K562 (cell line): ENCODE data around the gene NMNAT1. TPM values are rescaled to one million over a fixed set of nuclear protein-coding genes. Genes with fewer than 3 reads are reported as not detected.

Source experiments
- BRCA1 ChIP-seq, 2 experiments: fragments of 450-650 bp in 1 of 2; sonication (generic) in 1 of 2; formaldehyde crosslinking in 1 of 2; IDR thresholded peaks; 2 replicates each; pipeline versions ENCODE4 v1.5.0 to v1.6.1; 2017 to 2020; ENCODE audit warnings: mild to moderate bottlenecking in 1 of 2, missing genetic modification reagents in 1 of 2
- CBFB ChIP-seq: sonication (generic); formaldehyde crosslinking; IDR thresholded peaks from 2 replicates; pipeline ENCODE4 v1.4.0; 2020; ENCODE audit warnings: mild to moderate bottlenecking, missing genetic modification reagents
- EZH2 ChIP-seq: IDR thresholded peaks from 2 replicates; pipeline ENCODE4 v1.6.1; 2012; ENCODE audit warnings: low read depth, mild to moderate bottlenecking, inconsistent platforms, low read length, borderline replicate concordance
- FOXM1 ChIP-seq, 2 experiments: fragments of 450-650 bp in 1 of 2; sonication (generic) in 1 of 2; formaldehyde crosslinking in 1 of 2; IDR thresholded peaks; 2 replicates each; pipeline versions ENCODE4 v1.6.1 to v1.9.0; 2017 to 2022; ENCODE audit warnings: low read depth in 2 of 2, mild to moderate bottlenecking in 2 of 2, missing genetic modification reagents in 1 of 2, moderate library complexity in 1 of 2
- LEF1 ChIP-seq: fragments of 450-650 bp; IDR thresholded peaks from 2 replicates; pipeline ENCODE4 v1.6.1; 2016; ENCODE audit warnings: mild to moderate bottlenecking
- NFIC ChIP-seq: fragments of 450-650 bp; IDR thresholded peaks from 2 replicates; pipeline ENCODE4 v1.6.1; 2017; ENCODE audit warnings: mild to moderate bottlenecking, inconsistent platforms
- NRF1 ChIP-seq, 2 experiments: fragments of 450-650 bp; IDR thresholded peaks in 1 of 2; conservative IDR thresholded peaks in 1 of 2; 2 replicates each; pipeline ENCODE4 v1.6.1; 2014; ENCODE audit warnings: mild to moderate bottlenecking in 2 of 2
- SUPT5H ChIP-seq: fragments of 450-650 bp; IDR thresholded peaks from 2 replicates; pipeline ENCODE4 v1.6.1; 2016
- ZNF589 ChIP-seq: fragments of 200-800 bp; sonication (Bioruptor generic); IDR thresholded peaks from 2 replicates; pipeline ENCODE4 v1.6.1; 2016; ENCODE audit warnings: low read depth, missing genetic modification characterization, missing compliant biosample characterization
- polyA plus RNA-seq, 8 experiments: library from polyadenylated mRNA; depleted of rRNA in 4 of 8; stranded (reverse) in 5 of 8; unstranded in 3 of 8; fragments of >200 nt; fragmentation: Nextera tagmentation in 2 of 8; fragmentation: Illumina TruSeq in 1 of 8; extraction: Ambion mirVana in 2 of 8; extraction: Trizol in 1 of 8; gene quantifications; 2 replicates each; pipeline versions ENCODE4 v1.2.1 to v1.2.3, GENCODE V29; 2011 to 2014; ENCODE audit warnings: inconsistent platforms in 1 of 8, missing spikeins in 1 of 8
- total RNA-seq, 7 experiments: library from RNA; depleted of rRNA in 6 of 7; stranded (reverse); fragments of >200 nt in 6 of 7; fragmentation: Illumina TruSeq in 2 of 7; extraction: Trizol in 2 of 7; gene quantifications; 2 replicates each; pipeline versions ENCODE4 v1.2.1 to v1.2.3, GENCODE V29; 2011 to 2021; ENCODE audit warnings: low replicate concordance in 1 of 7
- TF ChIP-seq, protein P1 (sequence below): fragments of 450-650 bp; IDR thresholded peaks from 2 replicates; pipeline ENCODE4 v1.6.1; 2018; ENCODE audit not compliant: partially characterized antibody
- TF ChIP-seq, protein P2 (sequence below): sonication (generic); formaldehyde crosslinking; IDR thresholded peaks from 2 replicates; pipeline ENCODE4 v1.8.0; 2022; ENCODE audit warnings: missing genetic modification reagents, mild to moderate bottlenecking, borderline replicate concordance
- TF ChIP-seq, protein P3 (sequence below): fragments of 150-350 bp; conservative IDR thresholded peaks from 2 replicates; pipeline ENCODE4 v1.6.1; 2014; ENCODE audit warnings: low read length
- TF ChIP-seq, protein P4 (sequence below): sonication (generic); formaldehyde crosslinking; IDR thresholded peaks from 2 replicates; pipeline ENCODE4 v1.8.0; 2023; ENCODE audit warnings: mild to moderate bottlenecking, missing genetic modification reagents
- TF ChIP-seq, protein P5 (sequence below): fragments of 250-450 bp; sonication (Bioruptor Pico); IDR thresholded peaks from 2 replicates; pipeline ENCODE4 v1.8.0; 2022; ENCODE audit warnings: inconsistent platforms

The NMNAT1 gene
- total and polyA plus RNA-seq, 9 of the 15 experiments (the other 6 are each of a cell fraction or from before 2014, with no cell fraction given) = 5.1 to 14.6 (median 12.1) TPM

DNA sequence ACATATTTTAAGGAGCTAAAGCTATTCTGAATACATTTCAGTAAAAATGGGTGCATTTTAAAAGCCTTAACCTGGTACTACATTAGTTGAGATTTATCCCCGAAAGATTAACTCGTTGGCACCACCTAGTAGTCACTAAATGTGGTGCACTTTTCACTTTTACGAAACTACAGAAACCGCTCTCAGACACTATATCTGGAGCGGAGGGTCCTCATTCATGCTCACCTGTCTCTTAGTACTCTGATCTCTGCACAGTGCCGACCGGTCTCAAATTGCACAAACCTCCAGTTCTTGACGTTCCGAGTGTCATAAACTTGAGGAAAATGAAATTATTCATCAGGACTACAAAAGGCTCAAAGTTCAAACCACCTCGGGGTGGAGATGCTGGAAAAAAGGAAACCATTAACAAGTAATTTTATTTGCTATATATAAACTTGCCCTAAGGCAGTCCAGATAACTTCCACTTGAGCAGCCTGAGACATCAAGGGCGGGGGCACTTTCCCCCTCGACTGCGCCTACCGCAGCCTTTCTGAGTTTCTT is 806 bp upstream of the NMNAT1 start (continued):
- TF ChIP-seq, protein P1, sequence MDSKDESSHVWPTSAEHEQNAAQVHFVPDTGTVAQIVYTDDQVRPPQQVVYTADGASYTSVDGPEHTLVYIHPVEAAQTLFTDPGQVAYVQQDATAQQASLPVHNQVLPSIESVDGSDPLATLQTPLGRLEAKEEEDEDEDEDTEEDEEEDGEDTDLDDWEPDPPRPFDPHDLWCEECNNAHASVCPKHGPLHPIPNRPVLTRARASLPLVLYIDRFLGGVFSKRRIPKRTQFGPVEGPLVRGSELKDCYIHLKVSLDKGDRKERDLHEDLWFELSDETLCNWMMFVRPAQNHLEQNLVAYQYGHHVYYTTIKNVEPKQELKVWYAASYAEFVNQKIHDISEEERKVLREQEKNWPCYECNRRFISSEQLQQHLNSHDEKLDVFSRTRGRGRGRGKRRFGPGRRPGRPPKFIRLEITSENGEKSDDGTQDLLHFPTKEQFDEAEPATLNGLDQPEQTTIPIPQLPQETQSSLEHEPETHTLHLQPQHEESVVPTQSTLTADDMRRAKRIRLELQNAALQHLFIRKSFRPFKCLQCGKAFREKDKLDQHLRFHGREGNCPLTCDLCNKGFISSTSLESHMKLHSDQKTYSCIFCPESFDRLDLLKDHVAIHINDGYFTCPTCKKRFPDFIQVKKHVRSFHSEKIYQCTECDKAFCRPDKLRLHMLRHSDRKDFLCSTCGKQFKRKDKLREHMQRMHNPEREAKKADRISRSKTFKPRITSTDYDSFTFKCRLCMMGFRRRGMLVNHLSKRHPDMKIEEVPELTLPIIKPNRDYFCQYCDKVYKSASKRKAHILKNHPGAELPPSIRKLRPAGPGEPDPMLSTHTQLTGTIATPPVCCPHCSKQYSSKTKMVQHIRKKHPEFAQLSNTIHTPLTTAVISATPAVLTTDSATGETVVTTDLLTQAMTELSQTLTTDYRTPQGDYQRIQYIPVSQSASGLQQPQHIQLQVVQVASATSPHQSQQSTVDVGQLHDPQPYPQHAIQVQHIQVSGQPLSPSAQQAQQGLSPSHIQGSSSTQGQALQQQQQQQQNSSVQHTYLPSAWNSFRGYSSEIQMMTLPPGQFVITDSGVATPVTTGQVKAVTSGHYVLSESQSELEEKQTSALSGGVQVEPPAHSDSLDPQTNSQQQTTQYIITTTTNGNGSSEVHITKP = no peak
- no peak for TF ChIP-seq CBFB (CRISPR knock-in tag)
- TF ChIP-seq, protein P2, sequence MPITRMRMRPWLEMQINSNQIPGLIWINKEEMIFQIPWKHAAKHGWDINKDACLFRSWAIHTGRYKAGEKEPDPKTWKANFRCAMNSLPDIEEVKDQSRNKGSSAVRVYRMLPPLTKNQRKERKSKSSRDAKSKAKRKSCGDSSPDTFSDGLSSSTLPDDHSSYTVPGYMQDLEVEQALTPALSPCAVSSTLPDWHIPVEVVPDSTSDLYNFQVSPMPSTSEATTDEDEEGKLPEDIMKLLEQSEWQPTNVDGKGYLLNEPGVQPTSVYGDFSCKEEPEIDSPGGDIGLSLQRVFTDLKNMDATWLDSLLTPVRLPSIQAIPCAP (CRISPR knock-in tag) = no peak
- no peak for TF ChIP-seq SUPT5H
- no peak for TF ChIP-seq NRF1 (conservative IDR thresholded peaks at IDR 0.05 in 1 of 2, IDR thresholded peaks at IDR 0.05 in 1 of 2)
- no peak for TF ChIP-seq BRCA1 (IDR thresholded peaks at IDR 0.05)
- no peak for TF ChIP-seq BRCA1 (CRISPR knock-in tag; IDR thresholded peaks at IDR 0.05)
- TF ChIP-seq ZNF589 (CRISPR knock-in tag) = no peak
- no peak; the same call in 1 of the 2 replicates for TF ChIP-seq FOXM1 (IDR thresholded peaks at IDR 0.05; ENCODE audit: low read depth)
- no peak for TF ChIP-seq FOXM1 (CRISPR knock-in tag; IDR thresholded peaks at IDR 0.05; ENCODE audit: low read depth)
- no peak for TF ChIP-seq EZH2
- TF ChIP-seq NFIC = no peak
- no peak for TF ChIP-seq LEF1
- TF ChIP-seq, protein P3, sequence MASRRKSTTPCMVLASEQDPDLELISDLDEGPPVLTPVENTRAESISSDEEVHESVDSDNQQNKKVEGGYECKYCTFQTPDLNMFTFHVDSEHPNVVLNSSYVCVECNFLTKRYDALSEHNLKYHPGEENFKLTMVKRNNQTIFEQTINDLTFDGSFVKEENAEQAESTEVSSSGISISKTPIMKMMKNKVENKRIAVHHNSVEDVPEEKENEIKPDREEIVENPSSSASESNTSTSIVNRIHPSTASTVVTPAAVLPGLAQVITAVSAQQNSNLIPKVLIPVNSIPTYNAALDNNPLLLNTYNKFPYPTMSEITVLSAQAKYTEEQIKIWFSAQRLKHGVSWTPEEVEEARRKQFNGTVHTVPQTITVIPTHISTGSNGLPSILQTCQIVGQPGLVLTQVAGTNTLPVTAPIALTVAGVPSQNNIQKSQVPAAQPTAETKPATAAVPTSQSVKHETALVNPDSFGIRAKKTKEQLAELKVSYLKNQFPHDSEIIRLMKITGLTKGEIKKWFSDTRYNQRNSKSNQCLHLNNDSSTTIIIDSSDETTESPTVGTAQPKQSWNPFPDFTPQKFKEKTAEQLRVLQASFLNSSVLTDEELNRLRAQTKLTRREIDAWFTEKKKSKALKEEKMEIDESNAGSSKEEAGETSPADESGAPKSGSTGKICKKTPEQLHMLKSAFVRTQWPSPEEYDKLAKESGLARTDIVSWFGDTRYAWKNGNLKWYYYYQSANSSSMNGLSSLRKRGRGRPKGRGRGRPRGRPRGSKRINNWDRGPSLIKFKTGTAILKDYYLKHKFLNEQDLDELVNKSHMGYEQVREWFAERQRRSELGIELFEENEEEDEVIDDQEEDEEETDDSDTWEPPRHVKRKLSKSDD = no peak
- TF ChIP-seq, protein P4, sequence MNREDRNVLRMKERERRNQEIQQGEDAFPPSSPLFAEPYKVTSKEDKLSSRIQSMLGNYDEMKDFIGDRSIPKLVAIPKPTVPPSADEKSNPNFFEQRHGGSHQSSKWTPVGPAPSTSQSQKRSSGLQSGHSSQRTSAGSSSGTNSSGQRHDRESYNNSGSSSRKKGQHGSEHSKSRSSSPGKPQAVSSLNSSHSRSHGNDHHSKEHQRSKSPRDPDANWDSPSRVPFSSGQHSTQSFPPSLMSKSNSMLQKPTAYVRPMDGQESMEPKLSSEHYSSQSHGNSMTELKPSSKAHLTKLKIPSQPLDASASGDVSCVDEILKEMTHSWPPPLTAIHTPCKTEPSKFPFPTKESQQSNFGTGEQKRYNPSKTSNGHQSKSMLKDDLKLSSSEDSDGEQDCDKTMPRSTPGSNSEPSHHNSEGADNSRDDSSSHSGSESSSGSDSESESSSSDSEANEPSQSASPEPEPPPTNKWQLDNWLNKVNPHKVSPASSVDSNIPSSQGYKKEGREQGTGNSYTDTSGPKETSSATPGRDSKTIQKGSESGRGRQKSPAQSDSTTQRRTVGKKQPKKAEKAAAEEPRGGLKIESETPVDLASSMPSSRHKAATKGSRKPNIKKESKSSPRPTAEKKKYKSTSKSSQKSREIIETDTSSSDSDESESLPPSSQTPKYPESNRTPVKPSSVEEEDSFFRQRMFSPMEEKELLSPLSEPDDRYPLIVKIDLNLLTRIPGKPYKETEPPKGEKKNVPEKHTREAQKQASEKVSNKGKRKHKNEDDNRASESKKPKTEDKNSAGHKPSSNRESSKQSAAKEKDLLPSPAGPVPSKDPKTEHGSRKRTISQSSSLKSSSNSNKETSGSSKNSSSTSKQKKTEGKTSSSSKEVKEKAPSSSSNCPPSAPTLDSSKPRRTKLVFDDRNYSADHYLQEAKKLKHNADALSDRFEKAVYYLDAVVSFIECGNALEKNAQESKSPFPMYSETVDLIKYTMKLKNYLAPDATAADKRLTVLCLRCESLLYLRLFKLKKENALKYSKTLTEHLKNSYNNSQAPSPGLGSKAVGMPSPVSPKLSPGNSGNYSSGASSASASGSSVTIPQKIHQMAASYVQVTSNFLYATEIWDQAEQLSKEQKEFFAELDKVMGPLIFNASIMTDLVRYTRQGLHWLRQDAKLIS = 0 out of 2 replicates have a peak, but pooled peaks have one; percentile 18
- TF ChIP-seq, protein P5, sequence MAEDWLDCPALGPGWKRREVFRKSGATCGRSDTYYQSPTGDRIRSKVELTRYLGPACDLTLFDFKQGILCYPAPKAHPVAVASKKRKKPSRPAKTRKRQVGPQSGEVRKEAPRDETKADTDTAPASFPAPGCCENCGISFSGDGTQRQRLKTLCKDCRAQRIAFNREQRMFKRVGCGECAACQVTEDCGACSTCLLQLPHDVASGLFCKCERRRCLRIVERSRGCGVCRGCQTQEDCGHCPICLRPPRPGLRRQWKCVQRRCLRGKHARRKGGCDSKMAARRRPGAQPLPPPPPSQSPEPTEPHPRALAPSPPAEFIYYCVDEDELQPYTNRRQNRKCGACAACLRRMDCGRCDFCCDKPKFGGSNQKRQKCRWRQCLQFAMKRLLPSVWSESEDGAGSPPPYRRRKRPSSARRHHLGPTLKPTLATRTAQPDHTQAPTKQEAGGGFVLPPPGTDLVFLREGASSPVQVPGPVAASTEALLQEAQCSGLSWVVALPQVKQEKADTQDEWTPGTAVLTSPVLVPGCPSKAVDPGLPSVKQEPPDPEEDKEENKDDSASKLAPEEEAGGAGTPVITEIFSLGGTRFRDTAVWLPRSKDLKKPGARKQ (CRISPR knock-in tag) = no peak
